ENCODE measurements around the gene CCDC71L.
A peak's percentile ranks its signal among the peaks of the same experiment; 100 is the strongest.

The CCDC71L gene

DNA sequence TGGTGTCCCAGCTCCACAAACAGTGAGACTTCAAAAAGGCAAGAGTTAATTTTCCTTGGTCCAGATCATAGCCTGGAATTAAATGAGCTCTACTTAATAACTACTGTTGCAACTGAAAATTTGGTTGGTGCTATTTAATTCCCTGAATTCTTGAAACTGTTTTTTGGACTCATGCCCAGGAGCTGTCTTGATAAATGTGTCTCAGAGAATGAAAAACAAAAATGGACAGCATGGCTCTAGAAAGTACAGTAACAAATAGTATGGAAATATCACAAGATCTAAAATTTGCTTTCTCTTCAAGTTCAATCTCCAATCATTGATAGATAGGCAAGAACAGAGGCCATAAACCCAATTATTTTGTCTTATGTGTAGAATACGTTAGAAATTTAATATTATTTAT, 42.5 kb downstream of the CCDC71L start:
- DNase-seq (ENCODE audit: low read depth in 2 of 2): peak; percentile 65 to 91
- H3K4me3 ChIP-seq (replicated peaks in 1 of 2; ENCODE audit: low read depth in 2 of 2, low read length in 2 of 2): no peak overlapping the region
- TF ChIP-seq, protein P1, sequence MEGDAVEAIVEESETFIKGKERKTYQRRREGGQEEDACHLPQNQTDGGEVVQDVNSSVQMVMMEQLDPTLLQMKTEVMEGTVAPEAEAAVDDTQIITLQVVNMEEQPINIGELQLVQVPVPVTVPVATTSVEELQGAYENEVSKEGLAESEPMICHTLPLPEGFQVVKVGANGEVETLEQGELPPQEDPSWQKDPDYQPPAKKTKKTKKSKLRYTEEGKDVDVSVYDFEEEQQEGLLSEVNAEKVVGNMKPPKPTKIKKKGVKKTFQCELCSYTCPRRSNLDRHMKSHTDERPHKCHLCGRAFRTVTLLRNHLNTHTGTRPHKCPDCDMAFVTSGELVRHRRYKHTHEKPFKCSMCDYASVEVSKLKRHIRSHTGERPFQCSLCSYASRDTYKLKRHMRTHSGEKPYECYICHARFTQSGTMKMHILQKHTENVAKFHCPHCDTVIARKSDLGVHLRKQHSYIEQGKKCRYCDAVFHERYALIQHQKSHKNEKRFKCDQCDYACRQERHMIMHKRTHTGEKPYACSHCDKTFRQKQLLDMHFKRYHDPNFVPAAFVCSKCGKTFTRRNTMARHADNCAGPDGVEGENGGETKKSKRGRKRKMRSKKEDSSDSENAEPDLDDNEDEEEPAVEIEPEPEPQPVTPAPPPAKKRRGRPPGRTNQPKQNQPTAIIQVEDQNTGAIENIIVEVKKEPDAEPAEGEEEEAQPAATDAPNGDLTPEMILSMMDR (IDR thresholded peaks at IDR 0.05; ENCODE audit: low read depth, low read length): no peak

DNA sequence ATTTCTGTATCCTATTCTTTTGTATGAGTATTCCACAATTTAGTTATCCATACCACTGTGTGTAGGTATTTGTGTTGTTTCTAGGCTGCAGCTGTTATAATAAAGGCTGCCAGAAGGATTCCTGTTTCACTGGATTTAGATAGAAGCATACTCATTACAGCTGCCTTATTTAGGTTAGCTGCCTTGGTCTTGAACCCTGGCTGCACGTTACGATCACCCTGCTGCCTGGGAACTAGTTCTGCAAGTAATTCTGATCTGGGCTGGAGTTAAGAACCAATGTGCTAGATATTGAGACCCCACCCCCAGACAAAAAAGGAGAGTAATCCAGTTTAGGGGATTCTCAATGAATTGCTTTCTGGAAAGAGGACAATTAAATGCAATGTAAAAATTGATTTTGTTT, 43.1 kb downstream of the CCDC71L start:
- TF ChIP-seq, protein P1 (IDR thresholded peaks at IDR 0.05; ENCODE audit: low read depth, low read length): no peak
- H3K4me3 ChIP-seq (replicated peaks in 1 of 2; ENCODE audit: low read depth in 2 of 2, low read length in 2 of 2): no peak overlapping the region
- no peak for DNase-seq (ENCODE audit: low read depth in 2 of 2)

DNA sequence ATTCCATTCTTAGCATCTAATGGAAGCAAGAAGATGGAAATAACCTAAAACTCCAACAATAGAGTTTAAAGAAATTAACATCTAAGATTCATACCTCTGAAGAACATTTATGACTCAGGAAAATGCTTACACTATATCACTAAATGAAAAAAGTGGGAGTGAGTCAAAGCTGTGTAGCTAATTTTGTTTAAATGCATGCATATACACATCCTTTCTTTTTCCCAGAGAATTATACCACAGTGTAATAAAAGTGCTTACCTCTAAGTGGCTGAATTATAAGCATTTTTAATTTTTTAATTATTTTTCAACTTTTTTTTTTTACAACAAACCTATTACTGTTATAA, 44.3 kb downstream of the CCDC71L start:
- H3K4me3 ChIP-seq (replicated peaks in 1 of 2; ENCODE audit: low read depth in 2 of 2, low read length in 2 of 2): no peak overlapping the region
- peak in 1 of 2 donors; percentile 26 for DNase-seq (ENCODE audit: low read depth in 2 of 2)
- TF ChIP-seq, protein P1 (IDR thresholded peaks at IDR 0.05; ENCODE audit: low read depth, low read length): no peak

DNA sequence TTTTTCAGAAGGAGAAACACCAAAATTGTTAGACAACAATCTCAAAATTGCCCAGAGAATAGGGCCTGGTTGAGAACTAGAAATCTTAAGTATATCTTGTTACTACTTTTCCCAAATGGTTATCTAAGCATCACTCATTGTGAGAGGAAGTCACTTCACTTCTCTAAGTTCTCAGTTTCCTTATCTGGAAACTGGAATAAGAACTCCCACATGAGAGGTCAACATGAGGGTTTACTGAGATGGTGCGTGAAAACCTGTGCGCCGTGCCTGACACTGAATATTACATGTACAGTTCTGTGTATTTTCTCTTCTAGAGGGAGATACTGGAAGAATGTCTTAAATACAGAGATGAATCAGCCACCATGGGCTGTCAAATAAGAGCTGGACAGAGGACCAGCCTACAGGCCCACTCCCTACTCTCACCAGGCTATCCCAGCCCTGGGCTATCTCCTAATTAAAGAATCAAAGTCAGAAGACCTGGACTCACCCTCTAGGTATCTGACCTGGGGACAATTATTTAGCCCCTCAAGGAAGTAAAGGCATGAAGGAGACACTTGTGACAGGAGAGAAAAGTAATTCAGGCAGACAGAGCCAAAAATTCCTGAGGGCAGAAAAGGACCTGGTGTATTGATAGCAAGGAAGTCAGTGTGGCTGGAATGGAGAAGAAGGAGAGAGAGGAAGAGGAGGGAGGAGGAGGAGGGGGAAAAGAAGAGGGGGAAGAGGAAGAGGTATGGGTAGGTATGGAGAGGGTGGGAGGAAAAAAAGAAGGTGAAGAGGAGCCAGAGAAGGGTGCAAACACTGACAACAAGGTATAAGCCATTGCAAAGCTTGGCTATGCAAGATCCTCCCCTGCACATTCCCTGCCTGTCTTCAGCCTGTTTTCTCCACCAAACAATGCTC, 44.9 kb downstream of the CCDC71L start:
- DNase-seq (ENCODE audit: low read depth in 2 of 2): no peak
- H3K4me3 ChIP-seq (replicated peaks in 1 of 2; ENCODE audit: low read depth in 2 of 2, low read length in 2 of 2): no peak overlapping the region
- TF ChIP-seq, protein P1 (IDR thresholded peaks at IDR 0.05; ENCODE audit: low read depth, low read length): no peak

DNA sequence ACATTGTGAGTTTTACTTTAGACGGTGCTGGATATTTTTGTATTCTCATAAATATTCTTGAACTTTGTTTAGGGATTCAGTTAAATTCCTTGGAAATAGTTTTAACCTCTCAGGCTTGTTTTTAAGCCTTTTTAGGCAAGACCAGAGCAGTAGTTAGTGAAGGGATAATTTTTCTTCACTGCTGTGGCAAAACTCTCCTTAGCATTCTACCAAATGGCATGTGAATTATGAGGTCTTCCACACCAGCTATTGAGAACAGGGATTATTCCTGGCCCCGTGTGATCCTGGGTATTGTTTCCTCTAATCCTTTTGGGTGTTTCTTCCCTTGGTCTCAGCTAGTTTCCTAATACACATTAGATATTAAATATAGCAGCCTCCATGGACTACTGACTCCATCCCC, 46.2 kb downstream of the CCDC71L start:
- H3K4me3 ChIP-seq (replicated peaks in 1 of 2; ENCODE audit: low read depth in 2 of 2, low read length in 2 of 2): no peak overlapping the region
- TF ChIP-seq, protein P1 (IDR thresholded peaks at IDR 0.05; ENCODE audit: low read depth, low read length): no peak
- no peak for DNase-seq (ENCODE audit: low read depth in 2 of 2)

DNA sequence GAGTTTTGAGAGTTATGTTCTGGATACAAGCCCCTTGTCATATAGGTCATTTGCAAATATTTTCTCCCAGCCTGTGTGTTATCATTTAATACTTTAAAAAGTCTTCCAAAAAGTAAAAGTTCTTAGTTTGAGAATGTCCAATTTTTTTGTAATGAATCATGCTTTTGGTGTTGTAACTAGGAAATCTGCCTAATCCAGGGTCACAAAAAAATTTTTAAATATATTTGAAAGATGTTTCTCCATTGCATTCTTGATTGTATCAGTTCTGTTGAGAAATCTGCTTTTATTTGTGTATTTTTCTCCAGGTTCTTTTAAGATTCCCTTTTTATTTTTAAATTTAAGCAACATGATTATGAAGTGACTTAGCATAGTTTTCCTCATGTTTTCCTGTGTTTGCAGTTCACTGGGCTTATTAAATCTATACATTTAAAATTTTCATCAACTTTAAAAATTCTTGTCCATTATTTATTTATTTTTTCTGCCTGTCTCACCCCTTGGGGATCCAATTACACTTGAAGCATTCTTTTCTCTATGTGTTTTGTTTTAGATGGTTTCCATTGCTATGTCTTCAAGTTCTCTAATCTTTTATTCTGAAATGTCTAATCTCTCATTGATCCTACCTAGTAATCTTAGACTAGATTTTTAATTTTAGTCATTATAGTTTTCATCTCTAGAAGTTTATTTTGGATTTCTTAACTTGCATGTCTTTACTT, 47.0 kb downstream of the CCDC71L start:
- DNase-seq (ENCODE audit: low read depth in 2 of 2): peak; percentile 65 to 69

More for the DNA sequence above, 47.0 kb downstream of the CCDC71L start:
- TF ChIP-seq, protein P1 (IDR thresholded peaks at IDR 0.05; ENCODE audit: low read depth, low read length): no peak
- no peak overlapping the region for H3K4me3 ChIP-seq (replicated peaks in 1 of 2; ENCODE audit: low read depth in 2 of 2, low read length in 2 of 2)
